Upper lobe of left lung (tissue), 6 donors: Measurements from ENCODE around the gene TAF7. TPM values are rescaled to one million over a fixed set of nuclear protein-coding genes. Genes with fewer than 3 reads are reported as not detected.

Experiments
- ATAC-seq, 2 donors: fragments of 200-7000 bp; cut with Tn5 transposase; one replicate each; pipeline ENCODE4 v1.9.1; 2022; ENCODE audit warnings: mild to moderate bottlenecking in 2 of 2, moderate library complexity in 2 of 2; ENCODE audit not compliant: low FRiP score in 2 of 2
- DNase-seq, 2 donors: peaks; one replicate each; pipeline ENCODE4 v3.0.0-alpha.2; 2019 to 2020
- H3K27ac ChIP-seq, 4 donors: fragments of 200-600 bp; sonication (generic); one replicate each; pipeline ENCODE4 v1.5.1; 2016 to 2019
- H3K27me3 ChIP-seq, 4 donors: fragments of 200-600 bp; sonication (generic); one replicate each; pipeline ENCODE4 v1.5.1; 2017 to 2019
- H3K36me3 ChIP-seq, 4 donors: fragments of 200-600 bp; sonication (generic); one replicate each; pipeline ENCODE4 v1.5.1; 2016 to 2019
- H3K4me1 ChIP-seq, 4 donors: fragments of 200-600 bp; sonication (generic); one replicate each; pipeline ENCODE4 v1.5.1; 2018 to 2019
- H3K4me3 ChIP-seq, 4 donors: fragments of 200-600 bp; sonication (generic); one replicate each; pipeline ENCODE4 v1.5.1; 2017 to 2019; ENCODE audit warnings: mild to moderate bottlenecking in 2 of 4, moderate library complexity in 1 of 4
- H3K9me3 ChIP-seq, 4 donors: fragments of 200-600 bp; sonication (generic); one replicate each; pipeline ENCODE4 v1.5.1; 2018 to 2019
- CTCF ChIP-seq, 6 experiments: fragments of 450-650 bp in 4 of 6; fragments of 200-600 bp in 2 of 6; sonication (generic) in 2 of 6; IDR thresholded peaks; one replicate each; pipeline ENCODE4 v1.5.1; 2016 to 2019; ENCODE audit warnings: antibody characterized with exemption in 6 of 6
- EP300 ChIP-seq, 4 donors: sonication (generic); formaldehyde crosslinking; IDR thresholded peaks; one replicate each; pipeline ENCODE4 v1.5.1; 2017; ENCODE audit warnings: antibody characterized with exemption in 4 of 4, control low read depth in 2 of 4
- POLR2A ChIP-seq, 4 donors: fragments of 450-650 bp; IDR thresholded peaks; one replicate each; pipeline ENCODE4 v1.5.1; 2016 to 2017; ENCODE audit warnings: antibody characterized with exemption in 4 of 4, mild to moderate bottlenecking in 2 of 4
- POLR2AphosphoS5 ChIP-seq, 2 donors: sonication (generic); formaldehyde crosslinking; IDR thresholded peaks; one replicate each; pipeline ENCODE4 v1.5.1; 2017; ENCODE audit warnings: antibody characterized with exemption in 2 of 2
- WGBS, 2 donors: methylation state at CpG; one replicate each; pipeline ENCODE4 v1.1.5; 2017 to 2018; 5-methylcytosine and 5-hydroxymethylcytosine counted together
- total RNA-seq, 6 donors: library from RNA; depleted of rRNA in 4 of 6; stranded (reverse); fragments of >200 nt in 4 of 6; gene quantifications; one replicate each; pipeline versions ENCODE4 v1.1.0 to v1.2.1, GENCODE V29; 2016 to 2021
- donor health status: DM: no; HTN: no; CAD: no; lungs with moderate emphysema.
- donor health status: DM: no; HTN: yes; CAD: no; lungs with severe emphysema.

Gene TAF7
- total RNA-seq, 6 donors from 2014 or later, result 35.6 to 74.5 (median 39.8) TPM

- H3K4me3 ChIP-seq, result no peak within 1 kb of the TSS
- ATAC-seq (no peak), DNase-seq (no peak)
- peaks cover 48 to 85% (median 64%) of the 10 kb centered on the region in 4 donors for H3K9me3 ChIP-seq
- TF ChIP-seq EP300 (IDR thresholded peaks at IDR 0.05) (no peak), CTCF (IDR thresholded peaks at IDR 0.05) (no peak), POLR2AphosphoS5 (IDR thresholded peaks at IDR 0.05) (no peak), POLR2A (IDR thresholded peaks at IDR 0.05) (no peak)
- no peak within 1 kb of the TSS for H3K27ac ChIP-seq
- no peaks in the 10 kb centered on the region for H3K36me3 ChIP-seq
- no peaks in the 10 kb centered on the region for H3K27me3 ChIP-seq
- 25 to 29% methylated on average over 21 of the region's 21 CpGs for WGBS, 2 donors
- H3K4me1 ChIP-seq, result no peaks in the 10 kb centered on the region
These were observed 9.9 kb upstream of the TAF7 start, which contains the start of gene PCDHGA1 for GRCh38 chr5:141330299-141331080. PCDHGA1 (plus strand) TSS chr5:141330514.

- ATAC-seq, result no peak
- Histone ChIP-seq H3K27me3 (no peaks in the 10 kb centered on the region), H3K9me3 (peaks cover 42 to 71% (median 61%) of the 10 kb centered on the region in 4 donors)
These were observed 7.6 kb upstream of the TAF7 start for GRCh38 chr5:141328231-141328630.

GRCh38 chr5:141326088-141326854 lies 5.7 kb upstream of the TAF7 start:
- H3K27ac ChIP-seq, result peak overlapping the region in 2 of 4 donors; percentile 30 to 49

More at GRCh38 chr5:141328231-141328630, 7.6 kb upstream of the TAF7 start:
- no peak for TF ChIP-seq CTCF (IDR thresholded peaks at IDR 0.05)
- TF ChIP-seq POLR2AphosphoS5 (IDR thresholded peaks at IDR 0.05), result no peak
- H3K4me1 ChIP-seq, result no peaks in the 10 kb centered on the region
- no peak overlapping the region for H3K4me3 ChIP-seq
- no peak overlapping the region for H3K27ac ChIP-seq
- no peak for DNase-seq
- H3K36me3 ChIP-seq, result no peaks in the 10 kb centered on the region
- WGBS, 2 donors, result 73 to 81% methylated on average over 2 to 8 of the region's 8 CpGs

GRCh38 chr5:141322261-141322660 lies 1.7 kb upstream of the TAF7 start:
- H3K4me3 ChIP-seq, result no peak overlapping the region
- TF ChIP-seq POLR2A (IDR thresholded peaks at IDR 0.05) (no peak), POLR2AphosphoS5 (IDR thresholded peaks at IDR 0.05) (no peak), CTCF (IDR thresholded peaks at IDR 0.05) (no peak), EP300 (IDR thresholded peaks at IDR 0.05) (no peak)
- peaks cover 36 to 70% (median 63%) of the 10 kb centered on the region in 4 donors for H3K9me3 ChIP-seq
- DNase-seq (no peak), ATAC-seq (no peak)
- no peak overlapping the region for H3K27ac ChIP-seq
- WGBS, 2 donors, result 88 to 94% methylated on average over 3 of the region's 3 CpGs
- H3K27me3 ChIP-seq, result no peaks in the 10 kb centered on the region
- H3K36me3 ChIP-seq, result peaks cover 0 to 26% (median 11%) of the 10 kb centered on the region in 4 donors
- H3K4me1 ChIP-seq, result peaks cover 0 to 9% (median 4%) of the 10 kb centered on the region in 4 donors

More at GRCh38 chr5:141326088-141326854, 5.7 kb upstream of the TAF7 start:
- WGBS, 2 donors, result 11 to 19% methylated on average over 27 of the region's 27 CpGs
- TF ChIP-seq POLR2AphosphoS5 (IDR thresholded peaks at IDR 0.05) (no peak), CTCF (IDR thresholded peaks at IDR 0.05) (peak in 3 of 6 experiments; percentile 22 to 26 (median 24)), EP300 (IDR thresholded peaks at IDR 0.05) (no peak), POLR2A (IDR thresholded peaks at IDR 0.05) (peak in 1 of 4 donors; percentile 12)
- Histone ChIP-seq H3K36me3 (no peaks in the 10 kb centered on the region), H3K27me3 (no peaks in the 10 kb centered on the region), H3K9me3 (peaks cover 30 to 58% (median 55%) of the 10 kb centered on the region in 4 donors), H3K4me3 (peak overlapping the region in 3 of 4 donors; percentile 19 to 45 (median 31)), H3K4me1 (peaks cover 0 to 1% (median under 1%) of the 10 kb centered on the region in 4 donors)
- peak in 1 of 2 donors; percentile 48 for DNase-seq
- peak in 1 of 2 donors; percentile 73 for ATAC-seq
